Astrocyte (in vitro differentiated cells and primary cell): ENCODE measurements around the gene RPL28. TPM values are rescaled to one million over a fixed set of nuclear protein-coding genes. Genes with fewer than 3 reads are reported as not detected.
"Not testable (repeated sequence)": the region's sequence is repeated elsewhere in the genome, so short reads cannot be mapped to it uniquely, and the experiment has no call there.

Source experiments
- DNase-seq: peaks from one replicate; pipeline ENCODE4 v3.0.0-alpha.2; 2010; ENCODE audit warnings: low read depth
- FAIRE-seq: peaks from 2 replicates; lab custom pipeline; 2011; peaks lifted over from hg19 to GRCh38; lab: Jason Lieb, UNC
- H2AFZ ChIP-seq: 2 replicates; pipeline ENCODE4 v1.6.0; 2012; ENCODE audit warnings: low read depth, low read length, inconsistent platforms
- H3K27ac ChIP-seq: 2 replicates; pipeline ENCODE4 v1.5.1; 2011; ENCODE audit warnings: low read depth, low read length, inconsistent platforms
- H3K27me3 ChIP-seq: 2 replicates; pipeline ENCODE4 v1.6.0; 2011; ENCODE audit warnings: low read length, inconsistent platforms; ENCODE audit not compliant: insufficient read depth
- H3K36me3 ChIP-seq: 2 replicates; pipeline ENCODE4 v1.5.1; 2011; ENCODE audit warnings: low read length, inconsistent platforms; ENCODE audit not compliant: insufficient read depth
- H3K4me1 ChIP-seq: 2 replicates; pipeline ENCODE4 v1.5.1; 2011; ENCODE audit warnings: low read length, inconsistent platforms; ENCODE audit not compliant: insufficient read depth
- H3K4me2 ChIP-seq: 2 replicates; pipeline ENCODE4 v1.6.0; 2012; ENCODE audit warnings: low read length, inconsistent platforms
- H3K4me3 ChIP-seq: 2 replicates; pipeline ENCODE4 v1.5.1; 2011; ENCODE audit warnings: low read depth, mild to moderate bottlenecking, low read length, inconsistent platforms; ENCODE audit not compliant: insufficient read depth
- H3K79me2 ChIP-seq: 2 replicates; pipeline ENCODE4 v1.6.0; 2012; ENCODE audit warnings: mild to moderate bottlenecking, low read length, inconsistent platforms; ENCODE audit not compliant: insufficient read depth
- H3K9ac ChIP-seq: 2 replicates; pipeline ENCODE4 v1.6.0; 2012; ENCODE audit warnings: mild to moderate bottlenecking, low read length, inconsistent platforms
- H3K9me3 ChIP-seq: 2 replicates; pipeline ENCODE4 v1.5.1; 2012; ENCODE audit warnings: low read depth, mild to moderate bottlenecking, low read length, inconsistent platforms; ENCODE audit not compliant: insufficient read depth
- H4K20me1 ChIP-seq: 2 replicates; pipeline ENCODE4 v1.6.0; 2012; ENCODE audit warnings: low read length, inconsistent platforms; ENCODE audit not compliant: insufficient read depth
- H3K27ac Mint-ChIP-seq: one replicate; pipeline ENCODE4 v1.8.0; 2021; ENCODE audit warnings: mild to moderate bottlenecking, mixed read lengths; ENCODE audit not compliant: unreplicated experiment
- H3K27me3 Mint-ChIP-seq: one replicate; pipeline ENCODE4 v1.8.0; 2021; ENCODE audit warnings: low read depth, mixed read lengths; ENCODE audit not compliant: unreplicated experiment
- H3K36me3 Mint-ChIP-seq: one replicate; pipeline ENCODE4 v1.8.0; 2021; ENCODE audit warnings: low read depth, mixed read lengths; ENCODE audit not compliant: unreplicated experiment
- H3K4me1 Mint-ChIP-seq: one replicate; pipeline ENCODE4 v1.8.0; 2021; ENCODE audit warnings: low read depth, mixed read lengths; ENCODE audit not compliant: unreplicated experiment
- H3K4me3 Mint-ChIP-seq: one replicate; pipeline ENCODE4 v1.8.0; 2021; ENCODE audit warnings: mild to moderate bottlenecking, moderate library complexity, mixed read lengths; ENCODE audit not compliant: unreplicated experiment
- H3K9me3 Mint-ChIP-seq: one replicate; pipeline ENCODE4 v1.8.0; 2021; ENCODE audit warnings: mild to moderate bottlenecking, mixed read lengths; ENCODE audit not compliant: unreplicated experiment
- EZH2 ChIP-seq: IDR thresholded peaks from 2 replicates; pipeline ENCODE4 v1.6.1; 2012; ENCODE audit warnings: mild to moderate bottlenecking, low read length, inconsistent platforms; ENCODE audit not compliant: insufficient read depth
- total RNA-seq: library from RNA; stranded (reverse); gene quantifications from 2 replicates; pipeline ENCODE4 v1.2.1, GENCODE V29; 2021
- TF ChIP-seq, protein P1 (sequence below): IDR thresholded peaks from 2 replicates; pipeline ENCODE4 v1.5.1; 2011; ENCODE audit warnings: low read depth, mild to moderate bottlenecking, inconsistent platforms, low read length, moderate library complexity; ENCODE audit not compliant: insufficient read depth

The RPL28 gene
- total RNA-seq, 1 donor from 2014 or later, result 2,072 TPM

DNA sequence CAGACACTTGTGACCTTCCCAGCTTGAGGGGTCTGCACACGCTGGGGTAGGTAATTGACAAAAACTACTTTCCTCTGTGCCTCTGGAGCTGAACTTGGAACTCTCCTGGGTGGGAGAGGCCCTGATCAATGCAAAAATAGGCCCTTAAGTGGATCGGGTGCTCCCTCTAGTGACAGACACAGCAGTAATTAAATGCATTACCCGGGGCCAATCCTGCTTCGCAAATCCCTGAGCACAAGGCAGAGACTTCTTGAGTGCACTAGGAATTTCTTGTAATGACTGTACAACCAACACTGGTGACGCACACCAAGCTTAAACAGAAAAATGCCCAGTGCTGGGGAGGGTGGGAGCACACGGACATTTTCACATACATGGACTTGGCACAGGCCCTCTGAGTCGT is 32.5 kb downstream of the RPL28 start:
- H3K4me1 Mint-ChIP-seq, result peaks cover 1% of the 10 kb centered on the region
- peak overlapping the region; percentile 75 for H3K27ac Mint-ChIP-seq
- H3K27ac ChIP-seq, result no peak overlapping the region
- FAIRE-seq (peak; percentile 56), DNase-seq (peak; percentile 78)
- H3K9ac ChIP-seq, result no peak overlapping the region
- H3K27me3 Mint-ChIP-seq, result peaks cover 24% of the 10 kb centered on the region
- no peaks in the 10 kb centered on the region for H3K4me1 ChIP-seq
- no peak overlapping the region for H3K4me3 ChIP-seq
- H3K9me3 ChIP-seq, result no peaks in the 10 kb centered on the region
- no peaks in the 10 kb centered on the region for H3K9me3 Mint-ChIP-seq
- H3K4me2 ChIP-seq, result no peak overlapping the region
- H3K36me3 Mint-ChIP-seq, result no peaks in the 10 kb centered on the region
- no peaks in the 10 kb centered on the region for H3K36me3 ChIP-seq
- TF ChIP-seq EZH2, result no peak
- TF ChIP-seq, protein P1, sequence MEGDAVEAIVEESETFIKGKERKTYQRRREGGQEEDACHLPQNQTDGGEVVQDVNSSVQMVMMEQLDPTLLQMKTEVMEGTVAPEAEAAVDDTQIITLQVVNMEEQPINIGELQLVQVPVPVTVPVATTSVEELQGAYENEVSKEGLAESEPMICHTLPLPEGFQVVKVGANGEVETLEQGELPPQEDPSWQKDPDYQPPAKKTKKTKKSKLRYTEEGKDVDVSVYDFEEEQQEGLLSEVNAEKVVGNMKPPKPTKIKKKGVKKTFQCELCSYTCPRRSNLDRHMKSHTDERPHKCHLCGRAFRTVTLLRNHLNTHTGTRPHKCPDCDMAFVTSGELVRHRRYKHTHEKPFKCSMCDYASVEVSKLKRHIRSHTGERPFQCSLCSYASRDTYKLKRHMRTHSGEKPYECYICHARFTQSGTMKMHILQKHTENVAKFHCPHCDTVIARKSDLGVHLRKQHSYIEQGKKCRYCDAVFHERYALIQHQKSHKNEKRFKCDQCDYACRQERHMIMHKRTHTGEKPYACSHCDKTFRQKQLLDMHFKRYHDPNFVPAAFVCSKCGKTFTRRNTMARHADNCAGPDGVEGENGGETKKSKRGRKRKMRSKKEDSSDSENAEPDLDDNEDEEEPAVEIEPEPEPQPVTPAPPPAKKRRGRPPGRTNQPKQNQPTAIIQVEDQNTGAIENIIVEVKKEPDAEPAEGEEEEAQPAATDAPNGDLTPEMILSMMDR, result peak; percentile 86
- H2AFZ ChIP-seq, result no peak overlapping the region
- H4K20me1 ChIP-seq, result no peaks in the 10 kb centered on the region
- no peak overlapping the region for H3K4me3 Mint-ChIP-seq
- peaks cover 2% of the 10 kb centered on the region for H3K27me3 ChIP-seq
- no peaks in the 10 kb centered on the region for H3K79me2 ChIP-seq

DNA sequence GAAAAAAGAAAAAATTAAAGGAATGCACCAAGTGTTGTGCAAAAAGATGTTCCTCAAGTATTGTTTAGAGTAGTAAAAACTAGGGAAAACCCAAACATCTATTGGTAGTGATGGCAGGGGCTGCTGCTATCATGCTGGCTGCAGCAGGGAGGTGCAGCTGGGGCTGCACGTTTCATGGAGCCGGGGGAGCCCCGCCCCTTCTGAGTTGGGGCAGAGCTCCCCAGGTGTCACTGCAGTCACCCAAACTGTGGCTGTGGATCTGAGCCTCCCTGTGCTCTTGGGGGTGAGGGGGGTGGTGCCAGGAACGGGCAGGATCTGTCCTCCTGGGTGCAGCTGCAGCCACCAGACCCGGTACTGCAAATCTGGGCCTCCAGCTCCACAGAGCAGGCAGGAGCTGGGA is 33.4 kb downstream of the RPL28 start:
- Histone ChIP-seq H3K27ac (no peak overlapping the region), H3K9ac (no peak overlapping the region), H3K4me3 (no peak overlapping the region), H3K79me2 (no peaks in the 10 kb centered on the region), H2AFZ (no peak overlapping the region), H3K4me2 (no peak overlapping the region), H3K27me3 (peaks cover 5% of the 10 kb centered on the region), H4K20me1 (no peaks in the 10 kb centered on the region), H3K36me3 (no peaks in the 10 kb centered on the region), H3K4me1 (no peaks in the 10 kb centered on the region), H3K9me3 (no peaks in the 10 kb centered on the region)
- Mint-ChIP-seq H3K27ac (no peak overlapping the region), H3K4me3 (no peak overlapping the region), H3K36me3 (no peaks in the 10 kb centered on the region), H3K9me3 (no peaks in the 10 kb centered on the region), H3K27me3 (peaks cover 27% of the 10 kb centered on the region), H3K4me1 (peaks cover 1% of the 10 kb centered on the region)
- DNase-seq, result no peak
- TF ChIP-seq EZH2, result no peak
- TF ChIP-seq, protein P1, result no peak
- no peak for FAIRE-seq

DNA sequence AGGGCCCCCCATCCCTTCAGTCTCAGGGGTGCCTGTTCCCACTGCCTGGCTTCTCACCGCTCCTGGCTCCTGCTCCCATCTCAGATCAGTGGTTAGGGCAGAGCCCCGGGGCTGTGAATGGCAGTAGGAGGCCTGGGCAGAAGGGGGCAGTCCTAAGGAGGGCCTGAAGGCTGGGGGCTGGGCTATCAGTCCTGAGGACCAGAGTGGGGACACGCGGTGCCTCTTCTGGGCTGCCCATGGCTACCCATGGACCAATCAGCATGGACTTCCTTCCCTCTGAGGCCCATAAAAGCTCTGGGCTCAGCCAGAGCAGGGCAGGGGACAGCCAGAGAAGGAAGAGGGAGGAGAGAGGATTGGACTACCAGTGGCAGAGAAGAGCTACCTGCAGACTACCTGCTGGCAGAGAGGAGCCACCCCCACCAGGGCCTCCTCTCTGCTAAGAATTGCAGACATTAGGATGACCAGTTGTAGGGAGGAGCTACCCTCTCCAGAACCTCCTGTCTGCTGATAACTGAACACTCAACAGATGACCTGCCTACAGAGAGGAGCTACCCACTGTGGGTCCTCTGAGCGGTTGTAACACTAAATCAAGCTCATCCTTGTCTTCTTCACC is 34.0 kb downstream of the RPL28 start:
- Histone ChIP-seq H3K27ac (no peak overlapping the region), H3K4me3 (no peak overlapping the region), H3K9me3 (no peaks in the 10 kb centered on the region), H3K4me2 (no peak overlapping the region), H3K79me2 (no peaks in the 10 kb centered on the region), H4K20me1 (no peaks in the 10 kb centered on the region), H3K9ac (no peak overlapping the region), H3K4me1 (no peaks in the 10 kb centered on the region), H3K36me3 (no peaks in the 10 kb centered on the region), H2AFZ (no peak overlapping the region), H3K27me3 (peaks cover 5% of the 10 kb centered on the region)
- peaks cover 1% of the 10 kb centered on the region for H3K4me1 Mint-ChIP-seq
- H3K4me3 Mint-ChIP-seq, result no peak overlapping the region
- no peak for TF ChIP-seq EZH2
- TF ChIP-seq, protein P1, result no peak
- H3K36me3 Mint-ChIP-seq, result no peaks in the 10 kb centered on the region
- peaks cover 29% of the 10 kb centered on the region for H3K27me3 Mint-ChIP-seq
- no peaks in the 10 kb centered on the region for H3K9me3 Mint-ChIP-seq
- FAIRE-seq (no peak), DNase-seq (no peak)
- no peak overlapping the region for H3K27ac Mint-ChIP-seq

DNA sequence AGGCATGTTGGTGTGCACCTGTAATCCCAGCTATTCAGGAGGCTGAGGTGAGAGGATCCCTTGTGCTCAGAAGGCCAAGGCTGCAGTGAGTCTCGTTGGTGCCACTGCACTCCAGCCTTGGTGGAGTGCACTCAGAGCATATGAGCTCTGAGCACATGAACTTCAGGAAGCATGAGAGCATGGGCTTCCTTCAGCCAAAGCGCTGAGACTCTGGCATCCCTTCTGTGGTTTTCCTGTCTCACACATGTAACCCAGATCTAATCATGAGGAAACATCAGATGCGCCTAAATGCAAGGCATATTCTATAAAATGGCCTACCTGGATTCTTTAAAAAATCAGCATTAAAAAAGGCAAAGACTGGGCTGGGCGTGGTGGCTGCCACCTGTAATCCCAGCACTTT is 35.5 kb downstream of the RPL28 start:
- not testable (repeated sequence) for DNase-seq, H4K20me1 ChIP-seq, H3K9me3 ChIP-seq, H3K4me2 ChIP-seq, H3K27ac ChIP-seq, H3K36me3 Mint-ChIP-seq, H3K4me3 ChIP-seq, H3K4me3 Mint-ChIP-seq, H3K9me3 Mint-ChIP-seq, H3K79me2 ChIP-seq, H3K36me3 ChIP-seq, H3K4me1 ChIP-seq, H3K27ac Mint-ChIP-seq, FAIRE-seq, H3K9ac ChIP-seq, H3K4me1 Mint-ChIP-seq, H3K27me3 ChIP-seq, H2AFZ ChIP-seq
- peaks cover 23% of the 10 kb centered on the region for H3K27me3 Mint-ChIP-seq
